GM19468 (cell line): ENCODE results near the gene TSNAX.
"Not testable (repeated sequence)": the region's sequence is repeated elsewhere in the genome, so short reads cannot be mapped to it uniquely, and the experiment has no call there.

Experiments used
- ATAC-seq: cut with Tn5 transposase; IDR thresholded peaks from one replicate; pipeline ENCODE4 v1.9.1; 2021; ENCODE audit warnings: mild to moderate bottlenecking, moderate library complexity, moderate number of reproducible peaks; ENCODE audit not compliant: unreplicated experiment; ENCODE audit errors: extremely low read depth

Gene TSNAX

GRCh38 chr1:231528172-231529029, at the start of gene TSNAX:
TSS of gene TSNAX (plus strand) at chr1:231528669. CDS start at chr1:231528811, 142 bp downstream.
- ATAC-seq = peak; percentile 86

- no peak for ATAC-seq
Measured at GRCh38 chr1:231478811-231479210, 49.7 kb upstream of the TSNAX start.

- ATAC-seq = no peak
Measured at GRCh38 chr1:231480008-231480407, 48.5 kb upstream of the TSNAX start.

- ATAC-seq = no peak
Measured at GRCh38 chr1:231481289-231481688, 47.2 kb upstream of the TSNAX start.

GRCh38 chr1:231485029-231485784, 43.3 kb upstream of the TSNAX start:
- ATAC-seq = no peak

- no peak for ATAC-seq
Measured at GRCh38 chr1:231487019-231487418, 41.5 kb upstream of the TSNAX start.

- no peak for ATAC-seq
Measured at GRCh38 chr1:231487910-231488309, 40.6 kb upstream of the TSNAX start.

GRCh38 chr1:231493421-231494185, 34.9 kb upstream of the TSNAX start:
- ATAC-seq = no peak

- no peak for ATAC-seq
Measured at GRCh38 chr1:231494439-231495110, 33.9 kb upstream of the TSNAX start.

GRCh38 chr1:231497629-231498152, 30.8 kb upstream of the TSNAX start:
- no peak for ATAC-seq

- ATAC-seq = no peak
Measured at GRCh38 chr1:231499148-231499763, 29.2 kb upstream of the TSNAX start.

- no peak for ATAC-seq
Measured at GRCh38 chr1:231500666-231501065, 27.8 kb upstream of the TSNAX start.

- not testable (repeated sequence) for ATAC-seq
Measured at GRCh38 chr1:231503168-231503567, 25.3 kb upstream of the TSNAX start.

- no peak for ATAC-seq
Measured at GRCh38 chr1:231507476-231508355, 20.8 kb upstream of the TSNAX start.

- no peak for ATAC-seq
Measured at GRCh38 chr1:231508497-231508896, 20.0 kb upstream of the TSNAX start.

GRCh38 chr1:231508941-231509340, 19.5 kb upstream of the TSNAX start:
- no peak for ATAC-seq

- ATAC-seq = no peak
Measured at GRCh38 chr1:231512147-231512698, 16.2 kb upstream of the TSNAX start.

- ATAC-seq = no peak
Measured at GRCh38 chr1:231515748-231516147, 12.7 kb upstream of the TSNAX start.
